Esophagus muscularis mucosa (tissue), 4 donors: Measurements from ENCODE around the gene KYAT1.

Source experiments
- EP300 ChIP-seq: sonication (generic); formaldehyde crosslinking; IDR thresholded peaks from one replicate; pipeline ENCODE4 v1.6.1; 2017; ENCODE audit warnings: antibody characterized with exemption
- POLR2A ChIP-seq: fragments of 450-650 bp; IDR thresholded peaks from one replicate; pipeline ENCODE4 v1.6.1; 2017; ENCODE audit warnings: antibody characterized with exemption, moderate library complexity, mild to moderate bottlenecking, low read depth
- POLR2AphosphoS5 ChIP-seq, 2 donors: sonication (generic); formaldehyde crosslinking; IDR thresholded peaks; one replicate each; pipeline ENCODE4 v1.6.1; 2017; ENCODE audit warnings: antibody characterized with exemption in 2 of 2
- TF ChIP-seq, protein P1 (sequence below), 3 experiments: fragments of 200-600 bp in 2 of 3; fragments of 450-650 bp in 1 of 3; sonication (generic) in 2 of 3; IDR thresholded peaks; one replicate each; pipeline ENCODE4 v1.5.1; 2017 to 2019; ENCODE audit warnings: antibody characterized with exemption in 3 of 3, mild to moderate bottlenecking in 2 of 3, moderate library complexity in 1 of 3

DNA sequence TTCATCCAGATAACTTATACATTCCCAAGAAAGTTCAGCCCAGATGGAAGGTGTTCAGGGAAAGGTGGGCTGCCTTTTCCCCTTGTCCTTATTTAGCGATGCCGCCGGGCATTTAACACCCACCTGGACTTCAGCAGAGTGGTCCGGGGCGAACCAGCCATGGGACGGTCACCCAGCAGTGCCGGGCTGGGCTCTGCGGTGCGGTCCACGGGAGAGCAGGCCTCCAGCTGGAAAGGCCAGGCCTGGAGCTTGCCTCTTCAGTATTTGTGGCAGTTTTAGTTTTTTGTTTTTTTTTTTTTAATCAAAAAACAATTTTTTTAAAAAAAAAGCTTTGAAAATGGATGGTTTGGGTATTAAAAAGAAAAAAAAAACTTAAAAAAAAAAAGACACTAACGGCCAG, 35.0 kb upstream of the KYAT1 start:
- TF ChIP-seq, protein P1, sequence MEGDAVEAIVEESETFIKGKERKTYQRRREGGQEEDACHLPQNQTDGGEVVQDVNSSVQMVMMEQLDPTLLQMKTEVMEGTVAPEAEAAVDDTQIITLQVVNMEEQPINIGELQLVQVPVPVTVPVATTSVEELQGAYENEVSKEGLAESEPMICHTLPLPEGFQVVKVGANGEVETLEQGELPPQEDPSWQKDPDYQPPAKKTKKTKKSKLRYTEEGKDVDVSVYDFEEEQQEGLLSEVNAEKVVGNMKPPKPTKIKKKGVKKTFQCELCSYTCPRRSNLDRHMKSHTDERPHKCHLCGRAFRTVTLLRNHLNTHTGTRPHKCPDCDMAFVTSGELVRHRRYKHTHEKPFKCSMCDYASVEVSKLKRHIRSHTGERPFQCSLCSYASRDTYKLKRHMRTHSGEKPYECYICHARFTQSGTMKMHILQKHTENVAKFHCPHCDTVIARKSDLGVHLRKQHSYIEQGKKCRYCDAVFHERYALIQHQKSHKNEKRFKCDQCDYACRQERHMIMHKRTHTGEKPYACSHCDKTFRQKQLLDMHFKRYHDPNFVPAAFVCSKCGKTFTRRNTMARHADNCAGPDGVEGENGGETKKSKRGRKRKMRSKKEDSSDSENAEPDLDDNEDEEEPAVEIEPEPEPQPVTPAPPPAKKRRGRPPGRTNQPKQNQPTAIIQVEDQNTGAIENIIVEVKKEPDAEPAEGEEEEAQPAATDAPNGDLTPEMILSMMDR (IDR thresholded peaks at IDR 0.05): no peak
- TF ChIP-seq POLR2A (no peak), POLR2AphosphoS5 (IDR thresholded peaks at IDR 0.05) (no peak), EP300 (no peak)
